LoVo (cell line): Measurements from ENCODE around the gene GPX8.

Experiments
- DNase-seq: peaks from one replicate; pipeline ENCODE4 v3.0.0-alpha.2; 2016; ENCODE audit warnings: low spot score

Gene GPX8

DNA sequence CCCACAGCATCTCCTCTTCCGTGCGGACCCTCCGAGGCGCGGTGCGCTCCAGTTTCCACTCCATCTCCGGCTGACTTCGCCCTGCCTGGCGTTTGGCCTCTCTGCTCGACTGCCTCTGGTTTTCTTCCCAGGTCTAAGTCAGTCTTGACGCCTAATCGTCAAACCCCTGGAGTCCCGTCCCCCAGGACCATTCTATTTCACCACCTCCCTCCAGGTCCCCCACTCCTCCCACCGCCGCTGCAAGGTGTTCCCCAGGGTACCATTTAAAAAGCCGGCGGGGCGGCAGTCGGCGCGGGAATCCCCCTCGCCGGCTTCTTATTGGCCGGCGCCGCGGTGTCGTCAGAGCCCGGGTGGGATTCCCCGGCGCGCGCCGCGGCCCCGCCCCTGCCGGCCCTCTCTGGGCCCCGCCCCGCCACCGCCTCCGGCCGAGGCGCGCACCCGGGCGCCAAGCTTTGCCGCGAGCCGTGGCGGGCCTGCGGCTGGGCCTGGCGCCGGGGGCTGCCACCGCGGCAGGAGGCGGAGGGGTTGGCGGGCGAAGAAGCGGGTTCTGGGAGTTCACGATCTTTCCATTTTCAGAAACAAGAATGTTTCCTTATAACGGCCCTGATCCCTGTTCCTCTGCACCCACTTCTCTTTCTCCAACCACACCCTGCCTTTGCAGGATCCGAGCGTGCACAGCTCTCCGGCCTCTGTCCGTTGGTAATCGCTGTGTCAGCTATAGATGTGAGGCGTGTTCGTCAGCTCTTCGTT is 13.1 kb downstream of the GPX8 start, which contains the start of gene CDC20B:
CDC20B (minus strand) TSS at position 241 of the 750 bp plus-strand sequence; CDS start at position 64, 177 bp downstream.
- DNase-seq: peak; percentile 88

- DNase-seq: no peak
Measured at GRCh38 chr5:55173687-55174230, 13.8 kb downstream of the GPX8 start.

GRCh38 chr5:55175781-55176175 is 15.8 kb downstream of the GPX8 start:
- DNase-seq: no peak

DNA sequence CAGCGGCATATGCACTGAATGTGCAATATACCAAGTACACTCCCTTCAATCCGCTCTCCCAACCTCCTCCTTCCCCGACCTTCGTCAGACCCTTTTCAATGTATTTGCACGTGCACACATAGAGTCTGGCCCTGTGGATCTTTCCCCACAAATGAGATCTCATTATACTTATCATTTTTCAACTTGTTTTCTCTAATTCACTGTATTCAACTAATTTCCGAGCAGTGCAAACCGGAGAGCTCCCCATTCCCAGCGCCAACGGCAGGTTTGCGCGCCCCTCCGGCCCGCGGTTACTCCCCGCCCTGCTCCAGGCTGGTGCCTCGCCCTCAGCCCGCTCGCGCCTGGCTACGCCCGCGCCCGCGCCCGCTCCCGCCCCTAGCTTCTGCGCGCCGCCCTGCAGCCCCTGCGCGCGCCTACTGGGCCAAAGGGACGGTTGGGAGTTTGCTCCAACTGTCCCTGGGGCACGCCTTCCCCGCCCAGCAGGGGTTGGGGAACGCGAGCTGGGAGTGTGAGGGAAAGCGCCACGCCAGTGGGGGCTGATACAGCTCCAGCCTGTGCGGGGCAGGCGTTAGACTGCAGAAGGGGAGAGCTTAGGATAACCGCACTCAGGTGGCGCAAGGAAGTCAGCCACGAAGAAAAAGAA is 16.3 kb downstream of the GPX8 start:
- DNase-seq: peak; percentile 82

DNA sequence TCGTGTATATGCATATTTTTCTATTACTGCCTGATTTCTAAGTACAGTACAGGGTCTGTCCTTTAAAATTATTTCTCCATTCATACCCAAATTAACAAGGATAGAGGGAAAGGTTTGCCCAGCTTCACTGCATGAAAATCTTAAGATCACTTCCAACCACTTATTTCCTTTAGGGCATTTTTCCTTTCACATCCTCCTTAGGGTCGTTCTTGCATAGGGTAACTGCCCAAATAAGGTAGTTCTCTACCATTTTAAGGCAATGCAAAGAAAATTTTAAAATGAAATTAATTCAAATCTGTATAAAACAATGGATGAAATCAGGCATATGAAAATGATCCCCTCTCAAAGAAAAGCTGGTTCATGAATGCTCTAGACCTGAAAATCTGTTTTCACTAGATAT is 17.1 kb downstream of the GPX8 start:
- no peak for DNase-seq

- DNase-seq: no peak
Measured at GRCh38 chr5:55180016-55180415, 20.0 kb downstream of the GPX8 start.

DNA sequence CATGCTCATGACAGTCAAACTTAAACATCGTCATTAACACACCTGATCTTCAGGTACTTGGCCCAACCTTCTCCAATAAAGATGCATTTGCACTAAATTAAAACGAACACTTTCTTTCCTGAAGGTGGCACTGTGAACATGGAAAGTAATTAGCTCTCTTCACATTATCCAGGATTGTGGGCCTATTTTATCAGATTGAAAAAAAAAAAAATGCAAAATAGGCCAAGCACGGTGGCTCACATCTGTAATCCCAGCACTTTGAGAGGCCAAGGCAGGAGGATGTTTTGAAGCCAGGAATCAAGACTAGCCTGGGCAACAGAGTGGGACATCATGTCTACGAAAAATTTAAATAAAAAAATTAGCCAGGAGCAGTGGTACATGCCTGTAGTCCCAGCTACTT is 27.4 kb downstream of the GPX8 start:
- DNase-seq: peak; percentile 47

DNA sequence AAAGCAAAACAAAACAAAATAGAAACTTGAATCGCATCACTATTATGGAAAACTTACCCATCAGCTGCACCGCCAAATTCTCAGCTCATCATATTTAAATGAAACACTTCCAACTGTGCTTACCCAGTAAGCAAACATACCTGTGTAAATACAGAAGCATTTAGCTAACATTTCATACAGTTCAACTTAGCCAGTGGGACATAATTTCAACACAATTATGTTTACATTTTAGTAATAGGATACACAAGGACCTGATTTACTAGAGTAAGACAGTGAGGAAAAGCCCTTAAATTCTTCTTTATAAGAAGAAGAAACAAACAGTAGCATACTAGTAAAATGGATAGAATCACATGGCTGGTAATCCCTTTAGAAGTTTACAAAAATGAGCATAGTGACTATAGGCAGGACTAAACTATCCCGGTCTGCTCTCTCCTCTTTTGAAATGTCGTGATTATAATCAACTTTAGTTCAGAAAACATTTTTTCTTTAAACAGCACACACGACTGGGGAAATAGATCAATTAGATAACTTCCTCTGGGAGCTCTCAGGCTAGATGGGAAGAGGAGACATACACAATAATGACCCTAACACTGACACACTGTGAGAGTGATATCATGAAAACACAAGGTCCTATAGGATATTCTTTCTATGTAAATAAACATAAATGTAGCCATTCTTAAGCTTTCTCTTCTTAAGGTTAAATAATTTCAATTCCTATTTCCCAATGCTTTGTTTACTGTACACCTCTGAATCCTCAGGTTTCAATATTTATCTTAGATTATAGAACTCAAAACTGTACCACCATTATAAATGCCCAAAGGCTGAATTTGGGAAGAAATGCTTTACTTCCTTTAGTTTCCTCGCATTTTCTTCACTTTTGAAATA is 28.9 kb downstream of the GPX8 start:
- no peak for DNase-seq

DNA sequence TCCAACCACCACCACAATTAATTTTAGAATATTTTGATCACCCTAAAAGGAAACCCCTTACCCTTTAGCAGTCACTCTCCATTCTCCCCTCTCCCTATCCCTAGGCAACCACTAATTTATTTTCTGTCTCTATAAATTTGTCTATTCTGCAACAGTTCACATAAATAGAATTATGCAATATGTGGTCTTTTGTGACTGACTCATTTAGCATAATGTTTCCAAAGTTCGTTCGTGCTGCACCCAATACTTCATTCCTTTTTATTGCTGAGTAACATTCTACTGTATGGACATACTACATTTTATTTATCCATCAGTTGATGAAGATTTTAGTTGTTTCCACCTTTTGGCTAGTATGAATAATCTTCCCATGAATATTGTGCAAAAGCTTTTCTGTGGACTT is 31.2 kb downstream of the GPX8 start:
- DNase-seq: no peak

DNA sequence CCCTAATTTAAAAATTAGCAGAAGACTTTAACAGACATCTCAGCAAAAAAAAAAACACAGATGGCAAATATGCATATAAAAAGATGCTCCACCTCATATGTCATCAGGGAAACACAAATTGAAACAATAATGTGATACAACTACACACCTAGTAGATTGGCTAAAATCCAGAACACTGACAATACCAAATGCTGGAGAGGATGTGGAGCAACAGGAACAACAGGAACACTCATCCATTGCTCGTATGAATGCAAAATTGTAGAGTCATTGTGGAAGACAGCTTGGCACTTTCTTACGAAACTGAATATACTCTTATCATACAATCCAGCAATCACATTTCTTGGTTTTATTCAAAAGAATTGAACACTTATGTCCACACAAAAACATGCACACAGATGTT is 45.0 kb downstream of the GPX8 start:
- no peak for DNase-seq

DNA sequence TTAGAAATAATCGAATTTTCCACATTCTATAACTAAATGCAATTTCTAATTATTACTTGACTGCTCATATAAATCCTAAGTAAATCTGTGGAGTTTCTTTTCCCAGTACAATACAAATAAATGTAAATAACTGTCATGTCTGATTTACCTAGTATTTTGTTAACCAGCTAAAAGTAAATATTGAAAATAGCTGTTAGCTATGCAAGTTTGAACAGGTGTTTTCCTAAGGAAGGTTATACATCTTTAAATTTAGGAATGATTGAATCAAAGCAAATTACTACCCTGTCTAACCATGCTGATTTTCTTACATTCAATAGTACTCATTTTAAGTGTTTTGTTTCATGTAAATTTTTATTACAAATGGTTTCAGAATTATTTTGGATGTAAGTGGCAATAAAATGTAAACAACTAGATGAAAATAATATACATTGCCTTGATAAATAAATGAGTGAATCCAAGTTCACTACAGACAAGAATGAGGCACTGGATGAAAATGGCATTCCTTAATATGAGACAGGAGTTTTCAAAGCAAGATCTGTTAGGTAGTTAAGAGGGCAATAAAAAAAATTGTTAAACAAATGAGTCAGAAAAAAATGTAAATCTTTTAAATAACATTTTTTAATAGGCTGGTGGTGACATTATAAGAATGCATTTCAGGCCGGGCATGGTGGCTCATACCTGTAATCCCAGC is 51.4 kb downstream of the GPX8 start:
- DNase-seq: peak; percentile 23
